Measurements from ENCODE around the gene AFF3. TPM values are rescaled to one million over a fixed set of nuclear protein-coding genes. Genes with fewer than 3 reads are reported as not detected.

Gene AFF3
- total RNA-seq, 1 donor from 2014 or later, result 7.3 TPM

GRCh38 chr2:99821984-99822383, 320.4 kb downstream of the AFF3 start:
- no peak for TF ChIP-seq CTCF (IDR thresholded peaks at IDR 0.05; ENCODE audit: unreplicated experiment)
- H3K27ac Mint-ChIP-seq, result no peak overlapping the region
- H3K36me3 Mint-ChIP-seq (ENCODE audit: insufficient read depth), result no peaks in the 10 kb centered on the region
- H3K4me1 Mint-ChIP-seq (ENCODE audit: low read depth), result peaks cover 9% of the 10 kb centered on the region
- no peak overlapping the region for H3K4me3 Mint-ChIP-seq (ENCODE audit: low read depth)
- peaks cover 13% of the 10 kb centered on the region for H3K27me3 Mint-ChIP-seq
- no peaks in the 10 kb centered on the region for H3K9me3 Mint-ChIP-seq (ENCODE audit: low read depth)
- no peak for DNase-seq (ENCODE audit: low spot score, unreplicated experiment)

- H3K4me3 Mint-ChIP-seq (ENCODE audit: low read depth), result no peak overlapping the region
- no peaks in the 10 kb centered on the region for H3K9me3 Mint-ChIP-seq (ENCODE audit: low read depth)
- DNase-seq (ENCODE audit: low spot score, unreplicated experiment), result no peak
- no peaks in the 10 kb centered on the region for H3K36me3 Mint-ChIP-seq (ENCODE audit: insufficient read depth)
- peaks cover 9% of the 10 kb centered on the region for H3K4me1 Mint-ChIP-seq (ENCODE audit: low read depth)
- TF ChIP-seq CTCF (IDR thresholded peaks at IDR 0.05; ENCODE audit: unreplicated experiment), result no peak
- H3K27me3 Mint-ChIP-seq, result peaks cover 8% of the 10 kb centered on the region
- no peak overlapping the region for H3K27ac Mint-ChIP-seq
Measured at GRCh38 chr2:99821572-99821971, 320.8 kb downstream of the AFF3 start.

GRCh38 chr2:99821039-99821438, 321.4 kb downstream of the AFF3 start:
- TF ChIP-seq CTCF (IDR thresholded peaks at IDR 0.05; ENCODE audit: unreplicated experiment), result no peak
- no peak for DNase-seq (ENCODE audit: low spot score, unreplicated experiment)
- H3K36me3 Mint-ChIP-seq (ENCODE audit: insufficient read depth), result no peaks in the 10 kb centered on the region
- no peak overlapping the region for H3K4me3 Mint-ChIP-seq (ENCODE audit: low read depth)
- no peak overlapping the region for H3K27ac Mint-ChIP-seq
- peaks cover 4% of the 10 kb centered on the region for H3K9me3 Mint-ChIP-seq (ENCODE audit: low read depth)
- peaks cover 9% of the 10 kb centered on the region for H3K4me1 Mint-ChIP-seq (ENCODE audit: low read depth)
- peaks cover 3% of the 10 kb centered on the region for H3K27me3 Mint-ChIP-seq

- no peaks in the 10 kb centered on the region for H3K36me3 Mint-ChIP-seq (ENCODE audit: insufficient read depth)
- DNase-seq (ENCODE audit: low spot score, unreplicated experiment), result no peak
- peaks cover 9% of the 10 kb centered on the region for H3K4me1 Mint-ChIP-seq (ENCODE audit: low read depth)
- no peak overlapping the region for H3K27ac Mint-ChIP-seq
- H3K27me3 Mint-ChIP-seq, result peaks cover 3% of the 10 kb centered on the region
- TF ChIP-seq CTCF (IDR thresholded peaks at IDR 0.05; ENCODE audit: unreplicated experiment), result no peak
- peaks cover 12% of the 10 kb centered on the region for H3K9me3 Mint-ChIP-seq (ENCODE audit: low read depth)
- H3K4me3 Mint-ChIP-seq (ENCODE audit: low read depth), result no peak overlapping the region
Measured at GRCh38 chr2:99819766-99820165, 322.6 kb downstream of the AFF3 start.

GRCh38 chr2:99818842-99819241, 323.5 kb downstream of the AFF3 start:
- peak; percentile 29 for TF ChIP-seq CTCF (IDR thresholded peaks at IDR 0.05; ENCODE audit: unreplicated experiment)
- Mint-ChIP-seq H3K27me3 (peaks cover 3% of the 10 kb centered on the region), H3K9me3 (ENCODE audit: low read depth) (peaks cover 12% of the 10 kb centered on the region), H3K4me3 (ENCODE audit: low read depth) (no peak overlapping the region), H3K27ac (no peak overlapping the region), H3K36me3 (ENCODE audit: insufficient read depth) (no peaks in the 10 kb centered on the region), H3K4me1 (ENCODE audit: low read depth) (peaks cover 9% of the 10 kb centered on the region)
- DNase-seq (ENCODE audit: low spot score, unreplicated experiment), result no peak

Measured in progenitor cell of endocrine pancreas (in vitro differentiated cells).